HCT116 (cell line): Measurements from ENCODE around the gene OPN1MW2. TPM values are rescaled to one million over a fixed set of nuclear protein-coding genes. Genes with fewer than 3 reads are reported as not detected.
"Not testable (repeated sequence)": the region's sequence is repeated elsewhere in the genome, so short reads cannot be mapped to it uniquely, and the experiment has no call there.

Source experiments
- ATAC-seq: fragments of 200-7000 bp; cut with Tn5 transposase; 2 replicates; pipeline ENCODE4 v1.9.1; 2020; ENCODE audit warnings: mild to moderate bottlenecking, moderate library complexity
- BruUV-seq: library from RNA; stranded (reverse); fragments of 400-500 nt; replicated peaks from 2 replicates; lab custom pipeline; 2021; lab: Mats Ljungman, UMichigan
- CTCF ChIA-PET: fragments of 300-600 bp; sonication (Branson Sonifier 250); formaldehyde crosslinking; loops from one replicate; lab custom pipeline; 2021; ENCODE audit warnings: antibody characterized with exemption; lab: Charles Lee
- POLR2A ChIA-PET: fragments of 300-600, 350-600 bp; sonication (Branson Sonifier 250); formaldehyde crosslinking; loops from one replicate; lab custom pipeline; 2021; ENCODE audit warnings: antibody characterized with exemption; lab: Charles Lee
- RAD21 ChIA-PET, 2 experiments: fragments of 300-600 bp; sonication (Branson Sonifier 250); formaldehyde crosslinking; loops; one replicate each; lab custom pipeline; 2023; ENCODE audit warnings: low total read pairs in 2 of 2; ENCODE audit not compliant: uncharacterized antibody in 2 of 2, unreplicated experiment in 2 of 2, low non-redundant PET in 1 of 2; lab: Charles Lee
- DNase-seq: peaks from one replicate; pipeline ENCODE4 v3.0.0-alpha.2; 2010; ENCODE audit warnings: low read depth, low spot score
- H2AFZ ChIP-seq: fragments of 200-600 bp; shearing (Covaris generic), sonication (generic); 2 replicates; pipeline ENCODE4 v1.6.1; 2017; ENCODE audit warnings: low read depth, mixed run types, mixed read lengths, antibody characterized with exemption, low read length; ENCODE audit not compliant: poor library complexity, severe bottlenecking
- H3K27ac ChIP-seq: 2 replicates; pipeline ENCODE4 v1.5.1; 2012; ENCODE audit warnings: low read depth, low read length
- H3K27me3 ChIP-seq: fragments of 200-600 bp; sonication (generic); 2 replicates; pipeline ENCODE4 v1.6.1; 2016; ENCODE audit warnings: mixed run types, low read length, mixed read lengths; ENCODE audit not compliant: insufficient read depth
- H3K36me3 ChIP-seq, 2 experiments: fragments of 200-500 bp in 1 of 2; fragments of 200-600 bp in 1 of 2; sonication (Bioruptor generic) in 1 of 2; sonication (generic) in 1 of 2; 2 replicates each; pipeline versions ENCODE4 v1.5.1 to v1.6.1; 2014 to 2016; ENCODE audit warnings: low read length in 2 of 2, inconsistent platforms in 1 of 2, mixed read lengths in 1 of 2, mixed run types in 1 of 2; ENCODE audit not compliant: insufficient read depth in 2 of 2, control insufficient read depth in 1 of 2
- H3K4me1 ChIP-seq, 2 experiments: fragments of 200-600 bp in 1 of 2; sonication (generic) in 1 of 2; 2 replicates each; pipeline versions ENCODE4 v1.5.1 to v1.6.1; 2012 to 2017; ENCODE audit warnings: low read length in 2 of 2, inconsistent platforms in 1 of 2, mild to moderate bottlenecking in 1 of 2, mixed read lengths in 1 of 2, mixed run types in 1 of 2, moderate library complexity in 1 of 2; ENCODE audit not compliant: insufficient read depth in 2 of 2, control insufficient read depth in 1 of 2
- H3K4me2 ChIP-seq: fragments of 200-600 bp; sonication (generic); 2 replicates; pipeline ENCODE4 v1.6.1; 2017; ENCODE audit warnings: mixed run types, low read length, mixed read lengths
- H3K4me3 ChIP-seq, 2 experiments: fragments of 200-600 bp in 1 of 2; sonication (generic) in 1 of 2; replicated peaks in 1 of 2; 2 replicates each; pipeline ENCODE4 v1.5.1; 2011 to 2016; ENCODE audit warnings: low read length in 2 of 2, control low read depth in 1 of 2, low read depth in 1 of 2, mild to moderate bottlenecking in 1 of 2, mixed read lengths in 1 of 2, mixed run types in 1 of 2
- H3K79me2 ChIP-seq: fragments of 200-600 bp; sonication (generic); 2 replicates; pipeline ENCODE4 v1.6.1; 2017; ENCODE audit warnings: mild to moderate bottlenecking, mixed run types, low read length, moderate library complexity, mixed read lengths; ENCODE audit not compliant: insufficient read depth
- H3K9ac ChIP-seq: fragments of 200-600 bp; sonication (generic); 2 replicates; pipeline ENCODE4 v1.6.1; 2016; ENCODE audit warnings: low read length, mixed read lengths
- H3K9me2 ChIP-seq: fragments of 200-600 bp; sonication (generic), shearing (Covaris generic); 2 replicates; pipeline ENCODE4 v1.6.1; 2017; ENCODE audit warnings: mixed run types, mild to moderate bottlenecking, moderate library complexity; ENCODE audit not compliant: insufficient read depth
- H3K9me3 ChIP-seq, 2 experiments: fragments of 200-500 bp in 1 of 2; fragments of 200-600 bp in 1 of 2; sonication (Bioruptor generic) in 1 of 2; sonication (generic) in 1 of 2; 2 replicates each; pipeline ENCODE4 v1.6.1; 2014 to 2017; ENCODE audit warnings: low read length in 2 of 2, mixed read lengths in 2 of 2, inconsistent platforms in 1 of 2, low read depth in 1 of 2, mild to moderate bottlenecking in 1 of 2, mixed run types in 1 of 2, moderate library complexity in 1 of 2; ENCODE audit not compliant: control insufficient read depth in 1 of 2, insufficient read depth in 1 of 2
- H4K20me1 ChIP-seq: fragments of 200-600 bp; sonication (generic), shearing (Covaris generic); 2 replicates; pipeline ENCODE4 v1.6.1; 2017; ENCODE audit warnings: mixed run types, mild to moderate bottlenecking, moderate library complexity; ENCODE audit not compliant: insufficient read depth
- intact Hi-C: fragments of 100-400 bp; cut with micrococcal nuclease; formaldehyde crosslinking; loops from 2 replicates; pipeline ENCODE4 v1.10.0; 2022
- total RNA-seq: library from RNA; stranded (reverse); gene quantifications from one replicate; pipeline ENCODE4 v1.2.1, GENCODE V29; 2021; ENCODE audit not compliant: unreplicated experiment

Gene OPN1MW2
- total RNA-seq, 1 experiment from 2014 or later = not detected

DNA sequence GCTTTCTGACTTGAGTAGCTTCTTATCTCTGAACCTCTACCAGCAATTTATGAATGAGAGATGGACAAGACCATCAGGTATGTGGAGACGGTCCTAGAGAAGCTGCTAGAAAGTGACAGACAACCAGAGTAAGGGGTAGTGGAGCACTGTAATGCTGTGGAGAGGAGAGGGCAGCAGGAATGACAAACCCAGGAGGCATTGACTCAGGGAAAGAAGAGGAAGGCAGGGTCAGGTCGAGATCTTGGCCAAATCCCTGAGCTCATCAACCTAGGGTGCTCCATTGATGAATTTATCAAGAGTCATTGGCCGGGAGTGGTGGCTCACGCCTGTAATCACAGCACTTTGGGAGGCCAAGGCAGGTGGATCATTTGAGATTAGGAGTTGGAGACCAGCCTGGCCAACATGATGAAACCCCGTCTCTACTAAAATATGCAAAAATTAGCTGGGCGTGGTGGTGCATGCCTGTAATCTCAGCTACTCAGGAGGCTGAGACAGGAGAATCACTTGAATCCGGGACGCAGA, 20.5 kb downstream of the OPN1MW2 start:
- intact Hi-C loops, DNase-seq, POLR2A ChIA-PET, ATAC-seq, H4K20me1 ChIP-seq, H3K9ac ChIP-seq, RAD21 ChIA-PET, H3K79me2 ChIP-seq, H3K27me3 ChIP-seq, H3K27ac ChIP-seq, H3K4me2 ChIP-seq, H3K4me1 ChIP-seq, H2AFZ ChIP-seq, H3K9me2 ChIP-seq, H3K36me3 ChIP-seq, CTCF ChIA-PET, H3K9me3 ChIP-seq, H3K4me3 ChIP-seq, BruUV-seq: not testable (repeated sequence)

DNA sequence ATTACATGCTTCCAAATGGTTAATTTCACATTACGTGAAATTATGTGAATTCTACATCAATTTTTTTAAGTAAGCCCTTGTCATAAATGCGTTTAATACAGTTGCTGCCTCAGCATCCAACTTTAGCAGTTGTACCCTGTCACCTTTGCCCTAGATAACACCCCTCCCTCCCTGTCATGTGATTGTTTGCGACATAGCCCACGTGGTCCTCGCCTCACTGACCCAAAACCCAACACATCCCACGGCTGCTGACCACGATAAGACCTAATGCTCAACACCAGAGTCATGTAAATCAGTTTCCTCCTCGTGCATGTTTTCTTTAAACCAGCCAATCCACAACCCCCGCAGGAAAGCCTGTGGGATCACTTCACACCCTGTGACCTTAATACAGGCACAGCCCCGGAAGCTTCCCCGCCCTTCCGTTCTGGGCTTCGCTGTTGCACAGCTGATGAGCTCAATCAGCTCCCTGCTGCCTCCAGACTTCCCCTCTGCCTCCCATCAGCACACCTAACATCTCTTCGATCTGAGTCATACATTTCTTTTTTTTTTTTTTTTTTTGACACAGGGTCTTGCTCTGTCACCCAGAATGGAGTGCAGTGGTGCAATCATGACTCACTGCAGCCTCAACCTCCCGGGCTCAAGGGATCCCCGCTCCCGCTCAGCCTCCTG, 28.0 kb downstream of the OPN1MW2 start:
- H3K9me3 ChIP-seq, H3K27me3 ChIP-seq, H4K20me1 ChIP-seq, POLR2A ChIA-PET, H3K36me3 ChIP-seq, H3K79me2 ChIP-seq, H3K4me3 ChIP-seq, H3K4me2 ChIP-seq, H2AFZ ChIP-seq, H3K9ac ChIP-seq, H3K9me2 ChIP-seq, CTCF ChIA-PET, H3K4me1 ChIP-seq, RAD21 ChIA-PET, DNase-seq, intact Hi-C loops, H3K27ac ChIP-seq: not testable (repeated sequence)
- TSS peak; percentile 100 for BruUV-seq
- ATAC-seq = peak; percentile 93

DNA sequence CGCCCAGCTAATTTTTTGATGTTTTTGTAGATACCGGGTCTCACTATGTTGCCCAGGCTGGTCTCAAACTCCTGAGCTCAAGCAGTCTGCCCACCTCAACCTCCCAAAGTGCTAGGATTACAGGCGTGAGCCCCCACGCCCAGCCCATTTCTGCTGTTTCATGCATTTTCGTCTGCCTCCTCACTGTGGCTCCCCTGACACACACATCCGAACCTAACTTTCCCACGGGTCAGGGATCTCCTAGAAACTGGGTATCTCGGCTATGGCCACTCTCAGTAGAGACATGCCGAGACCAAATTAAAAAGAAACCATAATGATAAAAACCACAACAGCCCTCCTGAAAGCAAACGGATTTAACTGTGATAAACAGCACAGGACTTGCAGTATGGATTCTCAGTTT, 28.5 kb downstream of the OPN1MW2 start:
- peak; percentile 20; the same call in 1 of the 2 replicates for ATAC-seq

DNA sequence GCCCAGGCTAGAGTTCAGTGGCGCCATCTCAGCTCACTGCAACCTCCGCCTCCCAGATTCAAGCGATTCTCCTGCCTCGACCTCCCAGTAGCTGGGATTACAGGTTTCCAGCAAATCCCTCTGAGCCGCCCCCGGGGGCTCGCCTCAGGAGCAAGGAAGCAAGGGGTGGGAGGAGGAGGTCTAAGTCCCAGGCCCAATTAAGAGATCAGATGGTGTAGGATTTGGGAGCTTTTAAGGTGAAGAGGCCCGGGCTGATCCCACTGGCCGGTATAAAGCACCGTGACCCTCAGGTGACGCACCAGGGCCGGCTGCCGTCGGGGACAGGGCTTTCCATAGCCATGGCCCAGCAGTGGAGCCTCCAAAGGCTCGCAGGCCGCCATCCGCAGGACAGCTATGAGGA, 37.7 kb downstream of the OPN1MW2 start, which contains the start of gene OPN1MW3:
TSS of gene OPN1MW3 (plus strand) at position 301 of the 400 bp plus-strand sequence. CDS start at position 339, 38 bp downstream.
- intact Hi-C loops, BruUV-seq, H3K4me3 ChIP-seq, DNase-seq, H4K20me1 ChIP-seq, H3K4me1 ChIP-seq, H3K4me2 ChIP-seq, H2AFZ ChIP-seq, H3K9me3 ChIP-seq, ATAC-seq, H3K27me3 ChIP-seq, CTCF ChIA-PET, H3K79me2 ChIP-seq, H3K36me3 ChIP-seq, RAD21 ChIA-PET, H3K9me2 ChIP-seq, H3K9ac ChIP-seq, POLR2A ChIA-PET, H3K27ac ChIP-seq: not testable (repeated sequence)

More for the DNA sequence above, 28.5 kb downstream of the OPN1MW2 start:
- intact Hi-C loops, H3K4me1 ChIP-seq, H3K9ac ChIP-seq, H3K9me2 ChIP-seq, BruUV-seq, RAD21 ChIA-PET, H3K79me2 ChIP-seq, H3K9me3 ChIP-seq, H3K4me2 ChIP-seq, POLR2A ChIA-PET, DNase-seq, H4K20me1 ChIP-seq, H3K27me3 ChIP-seq, H3K27ac ChIP-seq, H2AFZ ChIP-seq, H3K36me3 ChIP-seq, CTCF ChIA-PET, H3K4me3 ChIP-seq: not testable (repeated sequence)
